Measurements from ENCODE around the gene PXDN.

PXDN gene

DNA sequence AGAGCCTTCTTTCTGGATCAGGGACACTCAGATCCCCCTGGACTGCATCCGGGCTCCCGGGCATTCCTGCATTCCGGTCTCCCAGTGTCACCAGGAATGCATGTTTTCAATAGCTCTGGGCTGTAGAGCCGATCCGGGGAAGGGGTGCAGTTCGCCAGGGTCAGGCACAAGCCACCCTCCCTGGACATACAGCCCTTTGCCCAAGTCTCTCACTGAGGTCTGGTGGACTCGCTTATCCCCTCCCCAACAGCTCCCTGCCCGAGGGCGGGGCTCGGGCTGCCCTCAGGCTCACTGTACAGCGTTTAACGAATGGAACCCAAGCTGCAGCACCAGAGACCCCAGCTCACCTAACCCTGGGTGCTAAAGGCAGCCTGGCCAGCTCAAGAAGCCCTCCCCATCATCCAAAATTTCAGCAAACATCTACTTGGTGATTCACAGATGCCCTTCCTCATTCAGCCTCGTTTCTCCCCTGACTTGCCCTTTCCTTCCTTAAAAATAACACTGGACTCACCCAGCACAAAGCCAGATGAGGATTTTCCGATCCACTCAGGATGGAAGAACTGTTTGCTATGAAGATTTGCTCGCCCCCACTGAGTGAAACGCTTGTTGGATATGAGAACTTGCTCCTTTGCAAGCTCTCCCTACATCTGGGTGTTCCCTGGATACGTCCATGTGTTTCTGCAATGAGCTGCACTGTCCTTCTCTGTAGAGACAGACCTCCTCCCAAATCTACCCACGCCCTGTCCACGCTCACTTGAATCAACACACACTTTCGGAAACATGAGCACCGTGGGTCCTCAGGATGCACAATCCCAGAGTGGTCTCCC is 58.1 kb downstream of the PXDN start:
- no peaks in the 10 kb centered on the region for H3K36me3 ChIP-seq (ENCODE audit: control insufficient read depth, insufficient read depth, low read length)
- TF ChIP-seq CTCF (IDR thresholded peaks at IDR 0.05; ENCODE audit: insufficient read depth, low read length, poor library complexity, severe bottlenecking), result no peak
- H3K27me3 ChIP-seq (replicated peaks; ENCODE audit: control insufficient read depth, insufficient read depth, low read length), result no peaks in the 10 kb centered on the region
- DNase-seq (ENCODE audit: extremely low read depth, insufficient read length), result no peak
- H3K4me3 ChIP-seq (replicated peaks; ENCODE audit: low read depth, low read length), result no peak overlapping the region

- no peak for TF ChIP-seq CTCF (IDR thresholded peaks at IDR 0.05; ENCODE audit: insufficient read depth, low read length, poor library complexity, severe bottlenecking)
- Histone ChIP-seq H3K36me3 (ENCODE audit: control insufficient read depth, insufficient read depth, low read length) (no peaks in the 10 kb centered on the region), H3K27me3 (replicated peaks; ENCODE audit: control insufficient read depth, insufficient read depth, low read length) (no peaks in the 10 kb centered on the region), H3K4me3 (replicated peaks; ENCODE audit: low read depth, low read length) (no peak overlapping the region)
- no peak for DNase-seq (ENCODE audit: extremely low read depth, insufficient read length)
Observed at GRCh38 chr2:1685078-1685956, 59.0 kb downstream of the PXDN start.

GRCh38 chr2:1683297-1683696 is 61.0 kb downstream of the PXDN start:
- Histone ChIP-seq H3K4me3 (replicated peaks; ENCODE audit: low read depth, low read length) (no peak overlapping the region), H3K27me3 (replicated peaks; ENCODE audit: control insufficient read depth, insufficient read depth, low read length) (no peaks in the 10 kb centered on the region), H3K36me3 (ENCODE audit: control insufficient read depth, insufficient read depth, low read length) (no peaks in the 10 kb centered on the region)
- DNase-seq (ENCODE audit: extremely low read depth, insufficient read length), result no peak
- no peak for TF ChIP-seq CTCF (IDR thresholded peaks at IDR 0.05; ENCODE audit: insufficient read depth, low read length, poor library complexity, severe bottlenecking)

GRCh38 chr2:1682181-1682440 is 62.2 kb downstream of the PXDN start:
- H3K27me3 ChIP-seq (replicated peaks; ENCODE audit: control insufficient read depth, insufficient read depth, low read length), result no peaks in the 10 kb centered on the region
- H3K36me3 ChIP-seq (ENCODE audit: control insufficient read depth, insufficient read depth, low read length), result no peaks in the 10 kb centered on the region
- no peak overlapping the region for H3K4me3 ChIP-seq (replicated peaks; ENCODE audit: low read depth, low read length)
- DNase-seq (ENCODE audit: extremely low read depth, insufficient read length), result no peak
- TF ChIP-seq CTCF (IDR thresholded peaks at IDR 0.05; ENCODE audit: insufficient read depth, low read length, poor library complexity, severe bottlenecking), result no peak

GRCh38 chr2:1681323-1682180 is 62.8 kb downstream of the PXDN start:
- H3K4me3 ChIP-seq (replicated peaks; ENCODE audit: low read depth, low read length), result no peak overlapping the region
- H3K36me3 ChIP-seq (ENCODE audit: control insufficient read depth, insufficient read depth, low read length), result no peaks in the 10 kb centered on the region
- H3K27me3 ChIP-seq (replicated peaks; ENCODE audit: control insufficient read depth, insufficient read depth, low read length), result no peaks in the 10 kb centered on the region
- DNase-seq (ENCODE audit: extremely low read depth, insufficient read length), result no peak
- no peak for TF ChIP-seq CTCF (IDR thresholded peaks at IDR 0.05; ENCODE audit: insufficient read depth, low read length, poor library complexity, severe bottlenecking)

All from GM06990 (cell line).